T-helper 17 cell (primary cell): Measurements from ENCODE around the gene WDR90. TPM values are rescaled to one million over a fixed set of nuclear protein-coding genes. Genes with fewer than 3 reads are reported as not detected.

Experiments used
- ATAC-seq: fragments of 150-1000 bp; cut with Tn5 transposase; 2 replicates; pipeline ENCODE4 v1.10.0; 2021; ENCODE audit warnings: mild to moderate bottlenecking, moderate library complexity
- DNase-seq, 3 donors: peaks; one replicate each; pipeline versions ENCODE4 v3.0.0 to v3.0.0-alpha.2; 2020 to 2021
- H3K9me3 ChIP-seq: one replicate; pipeline ENCODE4 v1.7.0; 2013; ENCODE audit warnings: low read length, mild to moderate bottlenecking; ENCODE audit not compliant: control insufficient read depth, poor library complexity, severe bottlenecking
- H3K27ac Mint-ChIP-seq: one replicate; pipeline ENCODE4 v1.8.0; 2022; ENCODE audit warnings: mild to moderate bottlenecking, moderate library complexity, mixed read lengths
- H3K27me3 Mint-ChIP-seq: one replicate; pipeline ENCODE4 v1.8.0; 2022; ENCODE audit warnings: mixed read lengths
- H3K36me3 Mint-ChIP-seq: one replicate; pipeline ENCODE4 v1.8.0; 2022; ENCODE audit warnings: low read depth, mixed read lengths
- H3K4me1 Mint-ChIP-seq: one replicate; pipeline ENCODE4 v1.8.0; 2022; ENCODE audit warnings: mild to moderate bottlenecking, mixed read lengths
- H3K4me3 Mint-ChIP-seq: one replicate; pipeline ENCODE4 v1.8.0; 2022; ENCODE audit warnings: mild to moderate bottlenecking, moderate library complexity, mixed read lengths
- total RNA-seq, 4 donors: library from RNA in 2 of 4; stranded (reverse) in 2 of 4; gene quantifications; one replicate each; pipeline ENCODE4 v1.2.3 and lab custom pipeline; 2022 to 2026

Gene WDR90
- total RNA-seq, 2 donors from 2014 or later = 11.1 to 15.3 TPM

DNA sequence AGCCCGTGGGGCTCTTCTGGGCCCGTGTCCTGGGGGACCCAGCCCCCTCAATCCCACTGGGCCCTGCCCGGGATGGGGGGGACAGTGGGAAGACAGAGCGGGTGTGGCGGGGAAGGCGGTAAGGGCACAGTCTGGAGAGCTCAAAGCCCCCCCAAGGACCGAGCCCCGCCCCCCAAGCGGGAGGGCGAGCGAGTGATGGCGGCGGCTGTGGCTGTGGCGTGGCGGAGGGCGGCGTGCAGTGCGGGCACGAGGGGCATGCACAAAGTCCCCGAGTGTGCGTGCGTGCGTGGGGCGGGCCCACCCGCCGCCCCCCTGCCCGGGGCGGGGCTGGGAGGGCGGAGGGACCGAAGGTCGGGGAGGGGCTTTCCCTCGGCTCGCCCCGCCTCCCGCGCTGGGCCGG is 44.6 kb downstream of the WDR90 start:
- Mint-ChIP-seq H3K36me3 (no peaks in the 10 kb centered on the region), H3K4me1 (peaks cover 19% of the 10 kb centered on the region), H3K27me3 (no peaks in the 10 kb centered on the region), H3K27ac (no peak overlapping the region), H3K4me3 (peak overlapping the region; percentile 79)
- H3K9me3 ChIP-seq = no peaks in the 10 kb centered on the region
- DNase-seq = peak in 1 of 3 donors; percentile 39
- ATAC-seq = peak; percentile 11

DNA sequence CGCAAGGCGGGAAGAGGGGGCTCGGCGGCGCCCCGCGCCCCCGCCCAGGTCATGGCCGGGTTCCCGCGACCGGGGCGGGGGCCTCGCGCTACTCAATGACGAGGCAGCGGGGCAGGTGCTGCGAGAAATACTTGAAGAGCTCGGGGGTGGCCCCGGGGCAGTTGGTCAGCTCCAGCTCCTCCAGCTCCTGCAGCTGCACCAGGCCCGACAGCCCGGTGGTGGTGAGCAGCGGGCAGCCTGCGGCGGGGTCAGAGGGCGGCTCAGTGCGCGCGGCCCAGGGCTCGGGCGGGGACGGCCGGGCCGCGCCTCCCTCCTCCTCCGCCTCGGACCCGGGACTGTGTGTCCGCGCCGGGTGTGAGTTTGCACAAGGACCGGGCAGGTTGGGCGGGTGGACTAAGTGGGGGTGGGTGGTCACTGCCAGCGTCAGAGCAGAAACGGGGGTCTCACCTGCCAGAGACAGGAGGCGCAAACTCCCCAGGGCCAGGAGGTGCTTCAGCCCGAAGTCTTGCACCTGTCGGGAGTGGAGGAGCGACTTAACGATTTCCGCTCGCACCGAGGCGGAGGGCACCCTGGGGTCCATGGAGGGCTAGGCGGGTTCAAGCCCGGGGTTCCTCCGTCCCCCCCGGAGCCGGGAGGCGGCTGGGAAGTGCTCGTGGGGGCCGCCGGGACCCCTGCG is 45.2 kb downstream of the WDR90 start:
- H3K4me1 Mint-ChIP-seq = peaks cover 20% of the 10 kb centered on the region
- no peaks in the 10 kb centered on the region for H3K9me3 ChIP-seq
- no peaks in the 10 kb centered on the region for H3K27me3 Mint-ChIP-seq
- no peaks in the 10 kb centered on the region for H3K36me3 Mint-ChIP-seq
- DNase-seq (no peak), ATAC-seq (no peak)
- H3K4me3 Mint-ChIP-seq = peak overlapping the region; percentile 85
- H3K27ac Mint-ChIP-seq = no peak overlapping the region

DNA sequence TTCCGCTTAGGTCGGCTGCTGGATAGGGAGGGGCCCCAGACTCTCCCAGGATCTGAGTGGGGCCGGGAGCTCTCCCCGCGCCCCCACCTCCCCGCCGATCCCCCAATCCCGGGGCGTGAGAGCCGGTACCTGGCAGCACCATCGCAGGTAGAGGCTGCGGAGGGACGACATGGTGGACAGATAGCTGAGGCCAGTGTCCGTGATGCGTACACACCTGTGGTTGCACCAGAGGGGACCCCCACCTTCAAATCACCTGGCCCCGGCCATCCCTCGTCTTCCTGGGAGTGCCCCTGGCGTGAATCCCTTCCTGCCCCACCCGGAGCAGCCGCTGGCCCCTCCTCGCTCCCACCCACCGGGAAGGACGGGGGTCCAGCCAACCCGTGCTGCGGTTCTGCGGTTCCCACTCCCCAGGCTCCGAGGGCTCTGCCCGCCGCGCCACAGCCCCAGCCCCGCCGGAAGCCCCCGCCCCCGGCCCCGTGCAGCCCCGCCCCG is 45.7 kb downstream of the WDR90 start:
- H3K36me3 Mint-ChIP-seq = no peaks in the 10 kb centered on the region
- no peaks in the 10 kb centered on the region for H3K9me3 ChIP-seq
- H3K4me3 Mint-ChIP-seq = peak overlapping the region; percentile 85
- DNase-seq (no peak), ATAC-seq (no peak)
- no peak overlapping the region for H3K27ac Mint-ChIP-seq
- peaks cover 22% of the 10 kb centered on the region for H3K4me1 Mint-ChIP-seq
- H3K27me3 Mint-ChIP-seq = no peaks in the 10 kb centered on the region

DNA sequence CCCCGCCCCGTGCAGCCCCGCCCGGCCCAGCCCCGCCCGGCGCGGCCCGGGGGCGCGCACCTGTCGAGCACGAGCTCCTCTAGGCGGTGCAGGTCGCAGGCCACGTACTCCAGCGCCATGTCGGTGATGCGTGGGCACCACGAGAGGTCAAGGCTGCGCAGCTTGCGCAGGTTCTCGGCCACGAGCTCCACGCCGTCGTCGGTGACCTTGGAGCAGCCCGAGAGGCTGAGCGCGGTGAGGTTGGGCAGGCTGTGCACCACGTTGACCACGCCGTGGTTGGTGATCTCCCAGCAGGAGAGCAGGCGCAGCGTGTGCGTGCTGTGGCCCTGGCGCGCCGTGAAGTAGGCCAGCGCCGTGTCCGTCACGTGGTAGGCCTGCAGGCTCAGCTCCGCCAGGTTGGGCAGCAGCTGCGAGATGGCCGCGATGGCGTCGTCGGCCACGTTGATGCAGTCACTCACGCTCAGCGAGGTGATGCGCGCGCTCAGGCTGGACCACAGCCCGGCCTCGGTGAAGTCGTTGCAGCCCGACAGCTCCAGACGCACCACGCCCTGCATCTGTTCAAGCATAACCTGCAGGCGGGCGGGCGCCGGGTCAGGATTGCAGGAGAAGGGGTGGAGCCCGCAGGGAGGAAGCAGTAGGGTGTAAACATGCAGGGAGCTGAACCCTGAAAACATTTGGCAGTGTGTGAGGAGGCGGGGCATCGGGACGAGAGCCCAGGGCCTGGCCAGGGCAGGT is 46.4 kb downstream of the WDR90 start:
- Mint-ChIP-seq H3K4me1 (peaks cover 19% of the 10 kb centered on the region), H3K27ac (peak overlapping the region; percentile 47), H3K4me3 (peak overlapping the region; percentile 85), H3K27me3 (no peaks in the 10 kb centered on the region), H3K36me3 (no peaks in the 10 kb centered on the region)
- H3K9me3 ChIP-seq = no peaks in the 10 kb centered on the region
- ATAC-seq = peak; percentile 79
- peak; percentile 59 to 70 (median 65) for DNase-seq

DNA sequence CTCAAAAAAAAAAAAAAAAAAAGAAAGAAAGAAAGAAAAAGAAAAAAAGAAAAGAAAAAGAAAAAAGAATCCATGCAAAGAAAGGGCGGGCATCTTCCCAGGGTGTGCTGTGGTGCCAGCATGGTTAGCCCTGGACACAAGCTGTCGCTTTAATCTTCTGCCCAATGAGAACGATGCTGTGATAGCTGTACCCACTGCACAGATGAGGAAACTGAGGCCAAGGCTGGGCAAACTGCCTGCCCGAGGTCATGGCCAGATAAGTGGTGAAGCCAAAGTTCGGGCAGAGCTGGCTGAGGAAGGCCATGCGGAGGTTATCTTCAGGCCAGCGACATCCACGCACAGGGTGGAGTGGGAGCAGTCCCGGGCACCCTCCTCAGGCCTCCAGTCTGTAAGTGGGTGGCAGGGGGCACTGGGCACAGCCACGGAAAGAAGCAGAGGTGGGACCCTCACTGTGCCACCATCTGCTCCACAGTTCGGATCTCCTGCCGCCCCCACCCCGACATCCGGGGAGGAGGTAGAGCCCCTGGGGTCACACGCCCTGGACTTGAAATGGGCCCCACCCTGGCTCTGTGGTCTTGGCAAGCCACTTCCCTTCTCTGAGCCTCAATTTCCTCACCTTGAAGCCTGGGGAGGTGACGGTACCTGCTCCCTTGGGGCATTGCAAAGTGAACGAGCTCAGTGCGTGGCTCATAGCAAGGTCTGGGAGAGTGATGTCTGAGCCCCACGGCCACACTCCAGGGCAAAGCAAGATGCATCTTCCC is 49.9 kb downstream of the WDR90 start:
- no peak for DNase-seq
- peaks cover 18% of the 10 kb centered on the region for H3K4me1 Mint-ChIP-seq

DNA sequence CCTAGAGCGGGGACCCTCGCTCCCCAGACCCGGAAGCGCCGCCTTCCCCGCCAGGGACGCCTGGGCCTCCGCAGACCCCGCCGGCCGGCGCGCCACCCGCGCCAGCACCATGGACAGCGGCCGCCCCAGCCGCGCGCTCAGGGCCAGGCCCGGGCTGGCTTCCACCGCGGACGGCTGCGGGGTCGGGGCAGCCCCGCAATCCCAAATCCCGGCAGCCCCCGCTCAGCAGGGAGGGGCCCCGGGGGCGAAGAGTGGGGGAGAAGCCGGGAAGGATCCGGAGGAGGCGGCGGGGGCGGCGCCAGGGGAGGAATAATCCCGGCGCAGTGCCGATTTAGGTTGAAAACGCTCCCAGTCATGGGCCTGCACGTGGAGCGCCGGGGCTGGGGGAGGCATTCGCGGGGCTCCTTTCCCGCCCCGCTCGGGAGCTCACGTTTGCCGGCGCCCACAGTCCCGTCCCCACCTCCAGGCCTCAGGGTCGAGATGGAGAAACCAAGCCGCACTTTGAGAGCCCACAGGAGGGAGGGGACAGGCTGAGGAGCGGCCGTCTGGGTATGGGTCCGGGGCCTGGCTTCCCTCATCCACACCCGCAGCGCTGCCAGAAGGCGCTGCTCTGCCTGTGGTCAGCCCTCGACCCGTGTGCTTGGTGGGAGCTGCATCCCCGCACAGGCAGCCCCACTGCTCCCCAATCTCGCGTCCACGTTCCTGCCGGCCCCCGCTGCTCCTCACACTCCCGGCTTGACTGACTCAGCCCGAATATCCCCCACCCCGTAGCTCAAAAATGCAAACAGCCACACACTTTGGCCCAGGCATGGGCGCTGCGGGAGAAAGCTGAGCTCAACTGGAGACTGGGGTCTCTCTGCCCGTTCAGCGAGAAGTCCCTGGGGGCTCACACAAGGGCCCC is 51.8 kb downstream of the WDR90 start:
- Mint-ChIP-seq H3K4me1 (peaks cover 14% of the 10 kb centered on the region), H3K27me3 (peaks cover 18% of the 10 kb centered on the region), H3K36me3 (no peaks in the 10 kb centered on the region), H3K4me3 (peak overlapping the region; percentile 43), H3K27ac (no peak overlapping the region)
- no peaks in the 10 kb centered on the region for H3K9me3 ChIP-seq
- DNase-seq = peak; percentile 40 to 58 (median 56)
- peak; percentile 71 for ATAC-seq

More for the DNA sequence above, 49.9 kb downstream of the WDR90 start:
- peak overlapping the region; percentile 21 for H3K27ac Mint-ChIP-seq
- no peaks in the 10 kb centered on the region for H3K36me3 Mint-ChIP-seq
- no peak for ATAC-seq
- H3K27me3 Mint-ChIP-seq = peaks cover 12% of the 10 kb centered on the region
- H3K4me3 Mint-ChIP-seq = peak overlapping the region; percentile 69
- no peaks in the 10 kb centered on the region for H3K9me3 ChIP-seq

DNA sequence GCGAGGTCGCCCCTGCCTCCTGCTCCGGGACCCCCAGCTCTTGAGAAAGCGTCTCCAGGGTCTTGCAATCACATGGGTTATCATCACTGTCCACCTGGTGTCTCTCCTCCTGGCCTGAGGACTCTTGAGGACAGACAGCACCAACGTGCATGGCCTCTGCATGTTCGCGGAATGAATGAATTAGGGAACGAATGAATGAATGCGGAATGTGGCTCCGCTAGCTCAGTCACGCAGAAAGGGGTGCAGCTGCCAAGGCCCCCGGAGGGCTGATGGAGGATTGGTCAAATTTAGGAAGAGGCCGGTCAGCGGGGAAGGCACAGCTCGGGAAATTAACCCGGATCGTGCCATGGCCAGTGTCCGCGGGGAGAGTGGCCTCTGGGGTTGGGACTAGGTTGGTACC is 53.2 kb downstream of the WDR90 start:
- H3K36me3 Mint-ChIP-seq = no peaks in the 10 kb centered on the region
- peak overlapping the region; percentile 72 for H3K4me3 Mint-ChIP-seq
- peaks cover 12% of the 10 kb centered on the region for H3K4me1 Mint-ChIP-seq
- DNase-seq = no peak
- H3K27ac Mint-ChIP-seq = no peak overlapping the region
- H3K9me3 ChIP-seq = no peaks in the 10 kb centered on the region
- peaks cover 29% of the 10 kb centered on the region for H3K27me3 Mint-ChIP-seq
- no peak for ATAC-seq

DNA sequence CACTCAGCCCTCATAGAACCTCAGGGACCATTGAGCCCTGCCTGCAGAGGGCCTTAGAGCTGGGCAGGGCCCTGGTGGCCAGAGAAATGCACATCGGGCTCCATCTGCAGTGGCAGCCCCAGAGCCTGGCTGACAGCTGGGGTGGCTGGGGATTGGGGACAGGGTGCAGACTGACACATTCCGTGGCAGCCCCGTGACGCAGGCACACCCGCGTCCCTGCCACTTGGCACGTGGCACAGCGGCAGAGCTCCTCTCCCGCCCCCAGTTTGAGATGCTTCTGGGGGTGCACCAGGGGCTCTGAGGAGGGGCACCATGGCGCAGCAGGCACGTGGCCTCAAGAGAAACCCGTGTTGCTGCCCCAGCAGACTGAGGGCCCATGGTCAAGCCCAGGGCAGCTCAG is 54.2 kb downstream of the WDR90 start:
- ATAC-seq (no peak), DNase-seq (no peak)
- Mint-ChIP-seq H3K4me1 (peaks cover 12% of the 10 kb centered on the region), H3K4me3 (no peak overlapping the region), H3K27me3 (peaks cover 38% of the 10 kb centered on the region), H3K36me3 (peaks cover 2% of the 10 kb centered on the region), H3K27ac (no peak overlapping the region)
- no peaks in the 10 kb centered on the region for H3K9me3 ChIP-seq

DNA sequence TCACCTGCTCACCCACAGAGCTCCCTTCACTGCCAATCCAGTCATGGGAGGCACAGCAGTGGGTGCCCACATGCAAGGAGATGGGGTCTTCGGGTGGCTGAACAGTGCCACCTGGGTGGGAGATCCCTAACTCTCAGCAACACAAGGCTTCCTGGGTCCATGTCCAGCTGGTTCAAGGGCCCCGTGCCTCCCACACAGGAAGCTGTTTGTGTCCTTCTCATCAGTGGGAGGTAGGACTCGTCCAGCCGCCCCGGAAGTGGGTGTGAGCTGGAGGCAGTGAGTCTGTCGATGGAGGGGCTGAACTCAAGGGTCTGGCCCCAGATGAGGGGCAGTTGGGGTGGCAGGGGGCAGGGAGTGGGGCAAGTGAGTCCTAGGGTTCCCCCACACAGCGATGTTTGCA is 54.9 kb downstream of the WDR90 start:
- H3K9me3 ChIP-seq = no peaks in the 10 kb centered on the region
- ATAC-seq = no peak
- H3K4me1 Mint-ChIP-seq = peaks cover 12% of the 10 kb centered on the region
- peak overlapping the region; percentile 28 for H3K4me3 Mint-ChIP-seq
- H3K27ac Mint-ChIP-seq = no peak overlapping the region
- peaks cover 2% of the 10 kb centered on the region for H3K36me3 Mint-ChIP-seq
- H3K27me3 Mint-ChIP-seq = peaks cover 42% of the 10 kb centered on the region
- no peak for DNase-seq

DNA sequence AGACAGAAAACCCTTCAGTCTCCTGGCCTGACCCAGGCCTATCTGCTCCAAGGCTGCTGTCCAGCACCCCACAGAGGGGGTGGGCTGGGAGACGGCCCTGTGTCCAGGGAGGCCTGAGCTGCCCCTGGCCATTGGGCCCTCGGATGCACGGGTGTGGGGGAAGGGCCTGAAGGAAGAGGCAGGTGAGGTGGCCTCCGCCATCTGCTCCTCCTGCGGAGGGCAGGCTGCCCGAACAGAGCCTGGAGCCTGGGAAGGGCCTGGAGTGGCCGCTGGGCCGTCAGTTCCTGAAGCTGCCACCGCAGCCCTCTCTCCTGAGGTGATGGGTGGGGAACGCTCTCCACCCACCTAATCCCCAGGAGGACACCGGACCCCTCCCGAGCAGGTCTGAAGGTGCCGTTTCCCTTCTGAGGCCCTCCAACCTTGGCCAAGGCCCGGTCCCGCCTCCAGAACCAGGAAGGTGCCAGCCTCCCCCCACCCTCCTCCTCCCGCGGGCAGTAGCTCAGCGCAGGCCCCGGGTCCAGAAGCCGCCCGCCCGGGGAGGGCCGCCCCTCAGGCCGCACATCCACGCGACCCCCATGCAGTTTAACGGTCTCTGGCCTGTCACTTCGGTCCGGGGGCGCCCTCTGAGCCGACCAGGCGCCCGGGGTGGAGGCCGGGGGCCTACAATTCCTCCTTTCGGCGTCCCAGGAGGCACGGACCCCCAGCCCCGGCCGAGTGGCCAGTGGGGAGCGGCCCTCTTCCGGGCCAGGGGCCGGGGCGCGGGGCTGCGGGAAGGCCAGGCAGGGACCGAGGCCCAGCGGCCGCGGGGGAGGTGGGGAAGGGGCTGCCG is 55.6 kb downstream of the WDR90 start:
- Mint-ChIP-seq H3K36me3 (peaks cover 2% of the 10 kb centered on the region), H3K4me3 (peak overlapping the region; percentile 28), H3K4me1 (peaks cover 9% of the 10 kb centered on the region), H3K27me3 (peaks cover 42% of the 10 kb centered on the region), H3K27ac (no peak overlapping the region)
- H3K9me3 ChIP-seq = no peaks in the 10 kb centered on the region
- DNase-seq (no peak), ATAC-seq (no peak)

DNA sequence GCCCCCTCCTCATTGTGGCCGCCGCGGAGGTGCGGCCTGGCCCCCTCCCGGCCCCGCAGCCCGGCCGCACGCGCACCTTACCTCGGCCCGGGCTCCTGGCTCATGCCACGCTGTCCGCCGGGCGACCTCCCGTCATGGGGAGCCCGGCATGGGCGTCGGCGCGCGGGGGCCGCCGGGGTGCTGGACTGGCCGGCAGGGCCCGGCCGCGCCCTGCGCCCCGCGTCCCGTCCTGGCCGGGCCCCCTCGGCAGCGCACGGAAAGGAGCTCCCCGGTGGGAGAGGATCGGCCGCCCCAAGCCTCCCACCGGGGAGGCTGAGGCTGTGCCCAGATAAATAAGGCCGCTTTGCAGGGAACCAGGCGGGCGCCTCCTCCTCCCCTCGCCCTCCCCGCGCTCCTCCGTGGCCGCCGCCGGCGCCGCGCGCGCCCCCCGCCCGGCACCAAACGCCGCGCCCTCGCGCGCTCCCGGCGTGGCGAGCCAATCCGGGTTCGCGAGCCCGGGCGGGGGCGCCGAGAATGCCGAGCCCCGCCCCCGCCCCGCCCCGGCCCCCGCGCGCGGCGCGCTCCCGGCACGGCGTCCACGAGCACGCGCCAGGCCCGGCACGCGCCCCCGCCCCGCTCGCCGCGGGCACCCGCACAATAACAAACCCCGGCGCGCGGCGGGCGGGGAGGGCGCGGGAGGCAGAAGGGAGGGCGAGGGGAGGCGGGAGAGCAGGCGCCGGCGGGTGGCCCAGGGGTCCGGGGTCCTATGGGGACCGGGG is 56.4 kb downstream of the WDR90 start, which contains the start of gene FBXL16:
FBXL16 (minus strand) TSS at position 371 of the 758 bp plus-strand sequence. CDS start 8,396 bp downstream, outside the sequence.
- Mint-ChIP-seq H3K4me1 (peaks cover 9% of the 10 kb centered on the region), H3K36me3 (peaks cover 2% of the 10 kb centered on the region), H3K4me3 (peak within 1 kb of the TSS; percentile 41), H3K27ac (no peak within 1 kb of the TSS), H3K27me3 (peaks cover 48% of the 10 kb centered on the region)
- DNase-seq (no peak), ATAC-seq (peak; percentile 25)
- no peaks in the 10 kb centered on the region for H3K9me3 ChIP-seq
